Spinal cord (tissue), 10 donors: ENCODE measurements around the gene NOMO2. TPM values are rescaled to one million over a fixed set of nuclear protein-coding genes. Genes with fewer than 3 reads are reported as not detected.
"Not testable (repeated sequence)": the region's sequence is repeated elsewhere in the genome, so short reads cannot be mapped to it uniquely, and the experiment has no call there.

Experiments
- DNase-seq, 6 donors: peaks; one replicate each; pipeline versions ENCODE4 v3.0.0 to v3.0.0-alpha.2; 2013 to 2015; ENCODE audit warnings: low spot score in 6 of 6, low read depth in 4 of 6
- H3K27ac ChIP-seq: one replicate; pipeline ENCODE4 v1.5.1; 2013; ENCODE audit warnings: low read depth, low read length, control low read depth
- H3K27me3 ChIP-seq: one replicate; pipeline ENCODE4 v1.6.1; 2013; ENCODE audit warnings: low read length; ENCODE audit not compliant: control insufficient read depth, insufficient read depth
- H3K36me3 ChIP-seq: one replicate; pipeline ENCODE4 v1.6.1; 2013; ENCODE audit warnings: low read length; ENCODE audit not compliant: control insufficient read depth, insufficient read depth
- H3K4me1 ChIP-seq: one replicate; pipeline ENCODE4 v1.6.1; 2013; ENCODE audit warnings: low read length; ENCODE audit not compliant: control insufficient read depth, insufficient read depth
- H3K4me3 ChIP-seq: one replicate; pipeline ENCODE4 v1.5.1; 2013; ENCODE audit warnings: low read depth, low read length, control low read depth
- H3K9me3 ChIP-seq: one replicate; pipeline ENCODE4 v1.6.1; 2013; ENCODE audit warnings: low read length; ENCODE audit not compliant: control insufficient read depth, insufficient read depth
- WGBS: methylation state at CpG from one replicate; pipeline ENCODE4 v1.1.5; 2013; ENCODE audit warnings: missing lambda C conversion rate; ENCODE audit not compliant: insufficient coverage; 5-methylcytosine and 5-hydroxymethylcytosine counted together
- polyA plus RNA-seq, 2 donors: library from polyadenylated mRNA; unstranded; fragments of 120-200 nt; gene quantifications; one replicate each; pipeline ENCODE4 v1.2.1, GENCODE V29; 2013; ENCODE audit not compliant: insufficient read length in 2 of 2
- total RNA-seq, 2 donors: library from RNA; depleted of rRNA in 1 of 2; stranded (reverse); fragments of 120-200 nt in 1 of 2; fragments of >200 nt in 1 of 2; gene quantifications; one replicate each; pipeline versions ENCODE4 v1.2.3 to v1.2.4, GENCODE V29; 2013 to 2014
- donor health status: healthy.

Gene NOMO2
- total and polyA plus RNA-seq, 4 donors: 83.4 to 142 (median 115) TPM

DNA sequence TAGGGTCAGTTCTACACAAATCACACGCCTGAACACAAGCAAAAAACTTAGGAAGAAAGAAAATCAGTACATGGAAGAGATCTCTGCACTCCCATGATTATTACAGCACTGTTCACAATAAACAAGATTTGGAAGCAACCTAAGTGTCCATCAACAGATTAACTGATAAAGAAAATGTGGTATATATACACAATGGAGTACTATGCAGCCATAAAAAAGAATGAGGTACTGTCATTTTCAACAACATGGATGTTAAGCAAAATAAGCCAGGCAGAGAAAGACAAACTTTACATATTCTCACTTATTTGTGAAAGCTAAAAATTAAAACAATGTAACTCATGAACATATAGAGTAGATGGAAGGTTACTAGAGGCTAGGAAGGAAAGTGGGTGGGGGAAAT, 16.0 kb upstream of the NOMO2 start:
- not testable (repeated sequence) for H3K9me3 ChIP-seq, H3K27me3 ChIP-seq, H3K36me3 ChIP-seq, DNase-seq, H3K4me3 ChIP-seq, H3K4me1 ChIP-seq, H3K27ac ChIP-seq
- no CpG with 5 or more reads among the region's 1 CpG for WGBS

DNA sequence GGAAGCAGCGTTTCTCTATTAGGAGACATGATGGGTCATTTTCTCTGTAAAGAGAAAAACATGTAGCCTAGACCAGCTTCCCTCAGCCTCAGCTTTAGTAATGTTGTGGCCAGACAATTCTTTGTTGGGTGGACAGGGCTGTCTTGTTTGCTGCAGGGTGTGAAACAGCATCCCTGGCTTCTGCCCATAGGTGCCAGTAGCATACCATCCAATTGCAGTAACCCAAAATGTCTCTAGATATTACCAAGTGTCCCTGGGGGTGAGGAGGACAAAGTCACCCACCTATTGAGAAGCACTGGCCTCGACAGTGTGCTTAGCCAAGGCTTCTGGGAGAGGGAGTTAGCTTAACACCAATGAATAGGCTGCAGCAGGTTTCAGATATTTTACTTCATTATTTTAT, 14.0 kb upstream of the NOMO2 start:
- not testable (repeated sequence) for H3K9me3 ChIP-seq, DNase-seq, H3K36me3 ChIP-seq, H3K4me1 ChIP-seq, H3K27me3 ChIP-seq, H3K4me3 ChIP-seq, H3K27ac ChIP-seq
- WGBS: no CpG with 5 or more reads among the region's 2 CpGs

DNA sequence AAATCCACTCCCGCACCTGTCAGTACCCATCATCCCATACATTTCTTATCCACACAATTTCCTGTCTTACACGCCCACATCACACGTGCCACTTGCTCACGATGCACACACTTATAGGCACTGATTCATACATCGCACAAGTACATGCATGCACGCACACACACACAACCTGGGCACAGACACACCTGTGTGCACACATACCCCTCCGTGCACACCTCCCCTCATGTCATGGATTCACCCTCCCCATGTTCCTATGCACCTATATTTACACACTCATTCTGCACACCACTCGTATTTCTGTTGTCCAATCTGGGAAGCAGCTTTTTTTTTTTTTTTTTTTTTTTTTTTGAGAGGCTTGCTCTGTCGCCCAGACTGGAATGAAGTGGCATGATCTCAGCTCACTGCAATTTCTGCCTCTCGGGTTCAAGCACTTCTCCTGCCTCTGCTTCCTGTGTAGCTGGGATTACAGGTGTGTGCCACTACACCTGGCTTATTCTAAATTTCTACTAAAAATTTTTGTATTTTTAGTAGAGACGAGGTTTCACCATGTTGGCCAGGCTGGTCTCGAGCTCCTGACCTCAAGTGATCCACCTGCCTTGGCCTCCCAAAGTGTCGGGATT, 13.5 kb upstream of the NOMO2 start:
- not testable (repeated sequence) for H3K36me3 ChIP-seq, H3K27ac ChIP-seq, H3K9me3 ChIP-seq, H3K4me1 ChIP-seq, DNase-seq, H3K27me3 ChIP-seq, H3K4me3 ChIP-seq
- 97% methylated on average over 4 of the region's 13 CpGs for WGBS

DNA sequence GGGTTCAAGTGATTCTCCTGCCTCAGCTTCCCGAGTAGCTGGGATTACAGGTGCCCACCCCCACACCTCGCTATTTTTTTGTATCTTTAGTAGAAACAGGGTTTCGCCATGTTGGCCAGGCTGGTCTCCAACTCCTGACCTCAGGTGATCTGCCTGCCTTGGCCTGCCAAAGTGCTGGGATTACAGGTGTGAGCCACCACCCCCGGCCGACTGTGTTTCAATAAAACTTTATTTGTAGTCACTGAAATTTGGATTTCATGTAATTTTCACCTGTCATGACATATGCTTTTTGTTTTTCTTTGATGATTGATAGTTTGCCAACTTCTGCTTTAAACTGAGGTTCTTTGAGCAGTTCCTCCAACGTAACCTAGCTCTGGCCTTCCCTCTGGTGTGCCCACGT, 12.0 kb upstream of the NOMO2 start:
- not testable (repeated sequence) for H3K4me3 ChIP-seq, DNase-seq, H3K4me1 ChIP-seq, H3K27me3 ChIP-seq, H3K9me3 ChIP-seq, H3K27ac ChIP-seq, H3K36me3 ChIP-seq
- WGBS: no CpG with 5 or more reads among the region's 7 CpGs

DNA sequence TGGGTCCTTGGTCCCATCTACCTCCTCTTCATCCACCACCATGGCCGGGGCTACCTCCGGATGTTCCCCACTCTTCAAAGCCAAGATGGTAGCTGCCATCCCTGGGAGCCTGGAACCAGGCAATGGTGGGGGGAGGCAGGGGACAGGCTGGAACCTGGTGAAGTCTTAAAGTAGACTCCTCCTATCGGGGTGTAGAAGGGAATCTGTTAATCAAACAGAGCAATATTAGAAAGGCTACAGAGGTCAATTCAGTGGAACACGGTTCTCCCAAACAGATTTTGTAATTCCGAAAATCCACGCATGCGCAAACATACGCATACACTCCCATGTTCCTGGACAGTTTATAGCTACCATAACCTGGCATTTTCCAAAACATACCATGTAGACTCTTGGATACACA, 11.1 kb upstream of the NOMO2 start:
- not testable (repeated sequence) for H3K4me3 ChIP-seq, H3K27ac ChIP-seq, H3K9me3 ChIP-seq, H3K4me1 ChIP-seq, H3K27me3 ChIP-seq, H3K36me3 ChIP-seq, DNase-seq
- WGBS: no CpG with 5 or more reads among the region's 8 CpGs

DNA sequence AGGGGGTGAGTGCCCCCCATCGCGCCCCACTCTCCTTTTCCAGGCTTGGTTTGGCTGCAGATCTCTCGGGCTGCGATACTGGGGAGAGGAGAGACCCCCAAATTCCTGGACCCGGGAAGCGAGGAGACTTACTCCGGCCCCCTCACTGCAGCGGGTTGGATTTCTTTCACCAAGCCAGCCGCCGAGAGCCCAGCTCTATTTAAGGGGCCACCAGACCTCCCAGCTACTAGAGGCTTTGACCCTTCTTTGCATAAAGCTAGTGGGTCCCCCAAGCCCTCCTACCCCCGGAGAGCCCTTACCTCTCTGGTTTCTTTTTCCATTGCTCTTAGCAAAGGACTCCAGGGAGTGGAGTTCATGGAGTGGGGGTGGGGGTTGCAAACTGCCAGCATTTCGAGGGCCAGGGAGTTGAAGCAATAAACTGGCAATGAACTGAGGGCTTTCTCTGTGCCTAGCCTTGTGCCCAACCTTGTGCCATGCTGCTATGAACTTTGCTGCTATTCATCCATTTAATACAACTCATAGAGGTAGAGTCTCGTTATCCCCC, 9.5 kb upstream of the NOMO2 start:
- DNase-seq, H3K4me3 ChIP-seq, H3K27ac ChIP-seq, H3K27me3 ChIP-seq, H3K4me1 ChIP-seq, H3K9me3 ChIP-seq, H3K36me3 ChIP-seq: not testable (repeated sequence)
- WGBS: no CpG with 5 or more reads among the region's 13 CpGs

DNA sequence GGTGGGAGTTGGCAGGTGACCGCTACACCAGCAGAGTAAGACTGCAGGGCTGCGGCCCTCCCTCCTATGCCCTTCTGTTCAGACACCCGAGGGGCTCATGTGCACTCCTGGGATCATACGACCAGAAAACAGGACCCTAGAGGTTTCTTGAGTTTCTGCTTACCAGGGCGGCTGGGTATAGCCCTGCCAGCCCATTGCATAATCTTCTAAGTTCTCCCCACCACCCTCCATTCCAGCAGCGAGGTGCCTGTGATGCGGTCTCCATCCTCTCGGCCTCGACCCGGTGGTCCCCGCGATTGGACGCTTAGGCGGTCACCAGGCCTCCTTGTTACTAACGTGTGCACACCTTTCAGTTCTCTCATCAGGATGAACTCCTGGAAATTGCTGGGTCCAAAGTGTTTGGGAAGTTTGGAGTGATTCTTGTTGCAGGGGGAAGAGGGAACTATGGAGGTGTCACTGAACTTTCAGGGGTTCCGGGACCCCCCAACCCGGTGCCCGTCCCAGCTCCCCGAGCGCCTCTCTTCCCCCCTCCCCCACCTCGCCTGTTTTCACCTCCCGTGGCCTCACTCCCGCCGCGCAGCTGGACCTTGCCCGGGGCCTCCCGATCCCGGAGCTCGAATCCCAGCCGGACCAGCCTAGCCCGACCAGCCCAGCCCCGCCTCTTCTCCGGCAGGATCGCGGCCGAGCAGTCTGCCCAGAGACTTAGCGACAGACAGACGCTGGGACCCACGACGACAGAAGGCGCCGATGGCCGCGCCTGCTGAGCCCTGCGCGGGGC, 8.8 kb upstream of the NOMO2 start:
- H3K27me3 ChIP-seq, DNase-seq, H3K4me3 ChIP-seq, H3K4me1 ChIP-seq, H3K36me3 ChIP-seq, H3K9me3 ChIP-seq, H3K27ac ChIP-seq: not testable (repeated sequence)
- 3% methylated on average over 5 of the region's 46 CpGs for WGBS

DNA sequence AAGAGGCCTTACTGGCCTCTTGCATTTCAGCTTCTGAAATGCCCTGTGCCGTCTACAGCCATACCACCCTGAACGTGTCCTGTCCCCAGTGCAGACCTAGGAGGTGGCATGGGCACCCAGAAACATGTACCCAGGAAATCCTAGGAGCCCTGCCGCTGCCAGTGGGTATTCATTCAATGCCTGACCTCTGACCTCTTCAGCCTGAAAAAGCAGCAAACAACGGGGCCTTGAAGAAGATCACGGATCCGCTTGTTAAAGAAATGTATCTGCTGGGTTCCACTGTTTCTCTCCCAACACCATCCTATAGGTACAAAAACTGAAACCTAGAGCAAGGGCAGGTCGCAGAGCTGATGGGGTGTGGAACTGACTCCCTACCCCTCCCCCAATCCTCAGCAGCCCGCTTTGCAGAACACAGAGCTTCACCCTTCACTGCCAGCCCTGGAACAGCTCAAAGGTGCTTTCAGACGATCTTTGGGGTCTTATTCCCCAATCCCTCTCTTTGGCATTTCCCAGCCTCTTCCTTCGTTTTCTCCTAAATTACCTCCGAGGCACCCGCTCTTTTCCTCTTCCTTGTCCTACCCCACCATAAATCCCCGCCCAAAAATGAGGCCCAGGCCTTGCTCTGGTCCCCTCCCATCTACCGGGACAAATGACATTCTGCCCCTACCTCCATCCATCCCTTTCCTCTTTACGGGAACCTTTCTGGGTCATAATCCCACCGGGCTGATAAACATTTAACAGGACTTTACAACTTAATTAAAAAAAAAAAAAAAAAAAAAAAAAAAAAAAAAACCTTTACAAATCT, 1.3 kb downstream of the NOMO2 start:
- H3K4me3 ChIP-seq: peak overlapping the region; percentile 21
- H3K4me1 ChIP-seq, H3K36me3 ChIP-seq, H3K27me3 ChIP-seq, H3K27ac ChIP-seq, H3K9me3 ChIP-seq, DNase-seq: not testable (repeated sequence)
- WGBS: 13% methylated on average over 1 of the region's 16 CpGs

DNA sequence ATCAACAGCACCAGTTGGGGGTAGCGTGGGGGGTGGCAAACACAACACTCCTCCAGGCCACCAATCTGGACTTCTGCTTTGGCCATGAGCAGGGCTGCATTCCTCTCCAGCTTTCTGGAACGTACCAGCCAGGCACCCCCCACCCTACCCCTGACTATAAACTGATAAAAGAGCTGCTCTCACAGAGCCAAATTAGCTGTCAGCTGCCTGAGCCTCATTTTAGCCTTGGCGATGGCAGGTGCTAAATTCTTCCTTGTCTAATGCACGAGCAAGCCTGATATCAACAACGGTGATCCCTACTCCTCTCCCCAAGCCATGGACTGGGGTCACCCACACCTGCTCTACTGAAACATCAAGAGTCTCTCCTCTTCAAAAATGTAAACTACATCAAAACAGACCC, 8.2 kb downstream of the NOMO2 start:
- H3K27ac ChIP-seq, H3K4me1 ChIP-seq, H3K9me3 ChIP-seq, DNase-seq, H3K4me3 ChIP-seq, H3K36me3 ChIP-seq, H3K27me3 ChIP-seq: not testable (repeated sequence)
- WGBS: no CpG with 5 or more reads among the region's 5 CpGs
